Spinal cord (tissue), 10 donors: ENCODE data around the gene SLC1A5. TPM values are rescaled to one million over a fixed set of nuclear protein-coding genes. Genes with fewer than 3 reads are reported as not detected.

Experiments used
- DNase-seq, 6 donors: peaks; one replicate each; pipeline versions ENCODE4 v3.0.0 to v3.0.0-alpha.2; 2013 to 2015; ENCODE audit warnings: low spot score in 6 of 6, low read depth in 4 of 6
- H3K27ac ChIP-seq: one replicate; pipeline ENCODE4 v1.5.1; 2013; ENCODE audit warnings: low read depth, low read length, control low read depth
- H3K27me3 ChIP-seq: one replicate; pipeline ENCODE4 v1.6.1; 2013; ENCODE audit warnings: low read length; ENCODE audit not compliant: control insufficient read depth, insufficient read depth
- H3K36me3 ChIP-seq: one replicate; pipeline ENCODE4 v1.6.1; 2013; ENCODE audit warnings: low read length; ENCODE audit not compliant: control insufficient read depth, insufficient read depth
- H3K4me1 ChIP-seq: one replicate; pipeline ENCODE4 v1.6.1; 2013; ENCODE audit warnings: low read length; ENCODE audit not compliant: control insufficient read depth, insufficient read depth
- H3K4me3 ChIP-seq: one replicate; pipeline ENCODE4 v1.5.1; 2013; ENCODE audit warnings: low read depth, low read length, control low read depth
- H3K9me3 ChIP-seq: one replicate; pipeline ENCODE4 v1.6.1; 2013; ENCODE audit warnings: low read length; ENCODE audit not compliant: control insufficient read depth, insufficient read depth
- WGBS: methylation state at CpG from one replicate; pipeline ENCODE4 v1.1.5; 2013; ENCODE audit warnings: missing lambda C conversion rate; ENCODE audit not compliant: insufficient coverage; 5-methylcytosine and 5-hydroxymethylcytosine counted together
- long read RNA-seq, 4 donors: transcript quantifications; one replicate each; lab custom pipeline, GENCODE V29; 2026
- polyA plus RNA-seq, 2 donors: library from polyadenylated mRNA; unstranded; fragments of 120-200 nt; gene quantifications; one replicate each; pipeline ENCODE4 v1.2.1, GENCODE V29; 2013; ENCODE audit not compliant: insufficient read length in 2 of 2
- total RNA-seq, 2 donors: library from RNA; depleted of rRNA in 1 of 2; stranded (reverse); fragments of 120-200 nt in 1 of 2; fragments of >200 nt in 1 of 2; gene quantifications; one replicate each; pipeline versions ENCODE4 v1.2.3 to v1.2.4, GENCODE V29; 2013 to 2014
- donor health status: healthy.

The SLC1A5 gene
- total RNA-seq (1 to 10 TPM; 7.1 to 9.5 TPM), polyA plus RNA-seq (1 to 10 TPM; 6.4 to 7.4 TPM)
- long read RNA-seq, donor 1: 0 reads
- long read RNA-seq, donor 2, partial matches to known transcripts: 0 of 1 reads
- long read RNA-seq, donor 2, other reads (novel, unspliced or antisense): 0 of 1 reads
- long read RNA-seq, donor 3, partial matches to known transcripts: 0 of 4 reads
- long read RNA-seq, donor 3, other reads (novel, unspliced or antisense): 0 of 4 reads
- long read RNA-seq, donor 4, transcript SLC1A5-203 (8 exons, 2,882 nt): major isoform, 11 of 17 reads
- long read RNA-seq, donor 4, partial matches to known transcripts: 5 of 17 reads
- long read RNA-seq, donor 4, other reads (novel, unspliced or antisense): 0 of 17 reads

DNA sequence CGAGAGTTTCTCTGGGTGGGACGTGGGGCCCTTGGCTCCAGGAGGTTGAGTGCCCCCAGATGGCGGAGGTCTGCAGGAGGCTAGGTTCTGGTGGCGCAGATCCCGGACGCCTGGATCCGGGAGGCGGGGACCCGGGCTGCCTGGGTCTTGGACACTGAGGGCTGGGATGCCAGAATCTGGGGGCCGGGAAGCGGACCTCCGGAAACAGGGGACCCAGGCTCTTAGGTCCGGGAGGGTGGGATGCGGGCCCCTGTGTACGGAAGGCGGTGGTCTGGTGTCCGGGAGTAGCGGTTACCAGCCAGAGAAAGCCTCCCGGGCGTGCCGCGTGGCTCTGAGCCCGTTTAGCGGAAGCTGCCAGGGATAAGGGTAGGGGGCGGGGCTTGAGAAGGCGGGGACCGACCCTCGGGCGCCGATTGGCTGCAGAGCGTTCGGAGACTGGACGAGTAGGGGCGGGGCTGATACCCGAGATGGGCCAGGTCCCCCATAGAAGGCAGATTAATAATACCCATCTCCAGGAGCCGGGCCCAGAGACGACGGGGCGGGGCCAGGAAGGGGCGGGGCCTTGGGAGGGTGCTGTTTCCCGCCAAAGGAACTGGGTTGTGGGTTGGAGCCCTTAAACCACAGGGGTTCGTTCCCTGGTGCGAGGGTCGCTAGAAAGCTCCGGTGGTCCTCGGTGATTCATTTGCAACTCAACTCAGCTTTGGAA lies at the start of gene SLC1A5:
TSS of gene SLC1A5 (minus strand) at position 333 of the 706 bp plus-strand sequence. CDS start 629 bp downstream, outside the sequence.
- Histone ChIP-seq H3K4me3 (peak within 1 kb of the TSS; percentile 51), H3K36me3 (no peaks in the 10 kb centered on the region), H3K27ac (peak within 1 kb of the TSS; percentile 1), H3K27me3 (peaks cover 25% of the 10 kb centered on the region), H3K4me1 (peaks cover 46% of the 10 kb centered on the region), H3K9me3 (no peaks in the 10 kb centered on the region)
- WGBS: under 1% methylated on average over 42 of the region's 46 CpGs
- peak in 5 of 6 donors; percentile 47 to 96 (median 73) for DNase-seq

DNA sequence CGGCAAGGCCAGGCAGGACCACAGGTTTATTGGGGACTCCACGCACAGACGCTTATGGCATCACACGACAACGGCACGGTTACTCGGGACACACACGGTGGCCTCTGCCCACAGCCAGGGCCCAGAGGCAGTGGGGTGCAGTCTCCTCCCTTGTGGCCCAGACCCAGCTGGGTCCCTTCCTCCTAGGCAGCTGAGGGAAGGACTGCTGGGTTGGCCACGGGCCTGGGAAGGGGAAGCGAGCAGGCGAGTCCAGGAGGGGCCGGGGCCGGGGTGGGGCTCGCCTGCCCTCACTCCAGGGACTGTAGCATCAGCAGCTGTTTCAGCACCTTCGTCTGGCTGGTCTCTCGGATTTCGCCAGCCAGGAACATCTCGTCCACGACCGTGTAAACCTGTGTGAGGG lies 49.8 kb upstream of the SLC1A5 start:
- H3K9me3 ChIP-seq: no peaks in the 10 kb centered on the region
- H3K4me1 ChIP-seq: peaks cover 14% of the 10 kb centered on the region
- no peak for DNase-seq
- H3K27ac ChIP-seq: no peak overlapping the region
- 85% methylated on average over 20 of the region's 20 CpGs for WGBS
- peaks cover 59% of the 10 kb centered on the region for H3K36me3 ChIP-seq
- H3K27me3 ChIP-seq: no peaks in the 10 kb centered on the region
- H3K4me3 ChIP-seq: no peak overlapping the region

DNA sequence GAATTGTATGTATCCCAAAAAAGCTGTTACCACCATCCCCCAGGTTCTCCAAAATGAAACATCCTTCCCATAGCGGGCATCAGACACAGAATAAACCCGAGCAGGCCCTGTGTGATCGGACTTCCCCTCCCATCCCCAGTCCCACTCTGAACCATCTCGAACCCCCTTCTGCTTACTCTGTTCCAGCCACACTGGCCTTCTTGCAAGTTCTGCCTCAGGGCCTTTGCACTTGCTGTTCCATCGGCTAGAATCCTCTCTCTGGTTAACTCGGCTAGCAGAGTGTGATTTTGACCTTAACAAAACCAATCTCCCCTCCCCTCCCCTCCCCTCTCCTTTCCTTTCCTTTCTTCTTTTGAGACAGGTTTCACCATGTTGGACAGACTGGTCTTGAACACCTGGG lies 46.6 kb upstream of the SLC1A5 start:
- H3K9me3 ChIP-seq: no peaks in the 10 kb centered on the region
- H3K27me3 ChIP-seq: no peaks in the 10 kb centered on the region
- DNase-seq: no peak
- WGBS: 83% methylated on average over 6 of the region's 6 CpGs
- H3K27ac ChIP-seq: no peak overlapping the region
- peaks cover 33% of the 10 kb centered on the region for H3K36me3 ChIP-seq
- H3K4me1 ChIP-seq: peaks cover 9% of the 10 kb centered on the region
- no peak overlapping the region for H3K4me3 ChIP-seq

DNA sequence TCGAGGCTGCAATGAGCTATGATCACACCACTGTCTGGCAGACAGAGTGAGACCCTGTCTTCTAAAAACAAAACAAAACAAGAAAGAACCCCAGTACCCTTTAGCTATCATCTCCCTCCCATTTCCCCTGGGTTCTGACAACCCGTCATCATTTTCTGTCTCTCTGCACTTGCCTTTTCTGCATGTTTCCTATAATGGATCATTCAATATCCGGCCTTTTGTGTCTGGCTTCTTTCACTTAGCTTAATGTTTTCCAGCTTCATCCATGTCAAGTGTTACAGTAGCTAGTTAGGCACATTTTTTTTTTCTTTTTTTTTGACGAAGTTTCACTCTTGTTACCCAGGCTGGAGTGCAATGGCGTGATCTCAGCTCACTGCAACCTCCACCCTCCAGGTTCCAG lies 45.7 kb upstream of the SLC1A5 start:
- Histone ChIP-seq H3K4me3 (no peak overlapping the region), H3K9me3 (no peaks in the 10 kb centered on the region), H3K36me3 (peaks cover 24% of the 10 kb centered on the region), H3K27ac (no peak overlapping the region), H3K4me1 (peaks cover 9% of the 10 kb centered on the region), H3K27me3 (no peaks in the 10 kb centered on the region)
- no peak for DNase-seq
- 87% methylated on average over 4 of the region's 5 CpGs for WGBS

DNA sequence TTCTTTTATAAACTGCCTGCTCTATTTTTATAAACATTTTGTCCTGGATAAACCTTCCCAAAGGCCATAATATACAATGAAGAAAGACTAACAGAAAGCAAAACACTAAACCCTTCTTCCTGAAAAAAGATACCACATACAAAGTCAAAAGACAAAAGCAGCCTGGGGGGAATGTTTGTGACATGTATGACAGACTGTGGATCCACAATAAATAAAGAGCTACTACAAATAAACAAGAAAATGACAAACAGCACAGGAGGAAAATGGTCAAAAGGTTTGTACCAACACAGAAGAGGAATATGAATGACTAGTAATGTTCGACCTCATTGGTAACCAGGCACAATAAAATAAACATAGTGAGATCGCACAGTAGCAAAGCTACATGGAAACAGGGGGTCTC lies 42.5 kb upstream of the SLC1A5 start:
- WGBS: 94% methylated on average over 2 of the region's 2 CpGs
- H3K36me3 ChIP-seq: no peaks in the 10 kb centered on the region
- no peaks in the 10 kb centered on the region for H3K4me1 ChIP-seq
- no peaks in the 10 kb centered on the region for H3K9me3 ChIP-seq
- H3K4me3 ChIP-seq: no peak overlapping the region
- H3K27ac ChIP-seq: no peak overlapping the region
- H3K27me3 ChIP-seq: no peaks in the 10 kb centered on the region
- no peak for DNase-seq

DNA sequence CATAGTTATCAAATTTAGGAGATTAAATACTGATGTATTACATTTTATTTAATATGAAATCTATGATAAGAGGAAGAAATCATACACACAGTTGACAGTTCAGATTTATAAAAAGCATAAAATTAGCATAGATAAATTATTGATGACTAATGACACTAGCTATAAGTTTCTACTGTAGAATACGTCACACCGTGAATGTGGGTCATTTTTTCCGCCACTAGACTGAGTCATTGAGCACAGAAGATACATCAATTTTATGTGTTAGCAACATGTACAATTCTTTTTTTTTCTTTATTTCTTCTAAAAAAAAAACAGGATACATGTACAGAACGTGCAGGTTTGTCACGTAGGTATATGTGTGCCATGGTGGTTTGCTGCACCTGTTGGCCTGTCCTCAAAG lies 40.1 kb upstream of the SLC1A5 start:
- no peaks in the 10 kb centered on the region for H3K27me3 ChIP-seq
- H3K9me3 ChIP-seq: no peaks in the 10 kb centered on the region
- H3K36me3 ChIP-seq: no peaks in the 10 kb centered on the region
- H3K27ac ChIP-seq: no peak overlapping the region
- no CpG with 5 or more reads among the region's 5 CpGs for WGBS
- no peak overlapping the region for H3K4me3 ChIP-seq
- DNase-seq: no peak
- no peaks in the 10 kb centered on the region for H3K4me1 ChIP-seq

DNA sequence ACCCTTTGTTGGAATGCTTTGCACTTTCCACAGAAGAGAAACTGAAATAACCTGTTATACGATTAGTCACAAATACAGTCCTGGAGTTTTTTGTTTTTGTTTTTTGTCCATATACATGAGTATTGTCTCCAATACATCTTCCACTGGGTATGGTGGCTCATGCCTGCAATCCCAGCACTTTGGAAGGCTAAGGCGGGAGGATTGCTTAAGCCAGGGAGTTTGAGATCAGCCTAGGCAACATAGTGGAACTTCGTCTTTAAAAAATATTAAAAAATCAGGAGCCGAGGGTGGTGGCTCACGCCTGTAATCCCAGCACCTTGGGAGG lies 37.3 kb upstream of the SLC1A5 start:
- Histone ChIP-seq H3K4me1 (peaks cover 2% of the 10 kb centered on the region), H3K9me3 (no peaks in the 10 kb centered on the region), H3K27ac (no peak overlapping the region), H3K36me3 (no peaks in the 10 kb centered on the region), H3K4me3 (no peak overlapping the region), H3K27me3 (no peaks in the 10 kb centered on the region)
- WGBS: 80% methylated on average over 1 of the region's 5 CpGs
- no peak for DNase-seq

DNA sequence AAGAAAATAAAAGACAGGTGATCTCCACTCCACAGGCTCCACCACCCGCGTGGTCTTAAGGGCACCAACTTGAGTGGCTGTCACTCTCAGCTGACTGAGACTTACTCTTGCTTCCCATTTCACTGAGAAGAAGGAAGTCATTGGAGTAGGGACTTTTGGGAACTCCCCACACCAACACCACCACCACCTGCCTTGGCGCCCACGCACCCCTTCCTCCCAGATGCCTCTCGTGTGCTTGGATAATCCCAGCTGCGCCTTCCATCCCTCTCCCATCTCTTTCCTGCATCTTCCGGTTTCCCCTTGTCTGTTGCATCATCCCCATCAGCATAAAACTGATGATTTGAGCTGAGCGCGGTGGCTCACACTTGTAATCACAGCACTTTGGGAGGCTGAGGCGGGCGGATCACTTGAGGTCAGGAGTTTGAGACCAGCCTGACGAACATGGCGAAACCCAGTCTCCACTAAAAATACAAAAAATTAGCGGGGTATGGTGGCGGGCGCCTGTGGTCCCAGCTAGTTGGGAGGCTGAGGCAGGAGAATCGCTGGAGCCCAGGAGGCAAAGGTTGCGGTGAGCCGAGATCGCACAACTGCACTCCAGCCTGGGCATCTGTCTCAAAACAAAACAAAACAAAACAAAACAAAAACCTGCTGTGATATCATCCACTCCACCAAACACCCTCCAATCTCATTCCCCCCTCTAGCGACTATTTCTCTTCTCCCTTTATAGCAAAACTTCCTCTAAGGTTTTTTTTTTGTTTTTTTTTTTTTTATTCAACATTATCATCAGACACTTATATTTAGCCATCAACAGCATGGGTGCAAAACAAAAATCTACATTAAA lies 36.7 kb upstream of the SLC1A5 start:
- Histone ChIP-seq H3K9me3 (no peaks in the 10 kb centered on the region), H3K4me3 (no peak overlapping the region), H3K27ac (no peak overlapping the region), H3K27me3 (no peaks in the 10 kb centered on the region), H3K36me3 (no peaks in the 10 kb centered on the region), H3K4me1 (peaks cover 2% of the 10 kb centered on the region)
- no peak for DNase-seq
- WGBS: 95% methylated on average over 16 of the region's 21 CpGs

DNA sequence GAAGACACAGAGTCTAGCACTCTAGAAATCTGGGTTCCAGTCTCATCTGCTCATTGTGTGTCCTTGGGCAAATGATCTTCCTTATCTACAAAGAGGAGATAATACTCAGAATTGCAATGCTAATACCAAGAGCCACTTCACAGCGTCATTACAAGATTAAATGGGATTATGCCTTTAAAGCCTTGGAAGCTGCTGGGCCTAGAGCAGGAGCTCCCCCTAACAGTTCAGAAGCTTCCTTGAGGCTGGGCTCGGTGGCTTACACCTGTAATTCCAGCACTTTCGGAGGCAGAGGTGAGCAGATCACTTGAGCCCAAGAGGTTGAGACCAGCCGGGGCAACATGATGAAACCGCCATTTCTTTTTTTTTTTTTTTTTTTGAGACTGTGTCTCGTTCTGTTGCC lies 34.7 kb upstream of the SLC1A5 start:
- no peak overlapping the region for H3K27ac ChIP-seq
- no peaks in the 10 kb centered on the region for H3K9me3 ChIP-seq
- no peaks in the 10 kb centered on the region for H3K27me3 ChIP-seq
- H3K36me3 ChIP-seq: no peaks in the 10 kb centered on the region
- no peak overlapping the region for H3K4me3 ChIP-seq
- no peak for DNase-seq
- WGBS: 75% methylated on average over 2 of the region's 6 CpGs
- peaks cover 2% of the 10 kb centered on the region for H3K4me1 ChIP-seq
